HTERT RPE-1 (cell line): Measurements from ENCODE around the gene FAT3.

Experiments used
- in situ Hi-C: fragments of 300-500 bp; cut with MboI; formaldehyde crosslinking; loops from 4 replicates; pipeline ENCODE4 v1.14.3; 2020; ENCODE audit warnings: low sequenced_read_pairs

The FAT3 gene

DNA sequence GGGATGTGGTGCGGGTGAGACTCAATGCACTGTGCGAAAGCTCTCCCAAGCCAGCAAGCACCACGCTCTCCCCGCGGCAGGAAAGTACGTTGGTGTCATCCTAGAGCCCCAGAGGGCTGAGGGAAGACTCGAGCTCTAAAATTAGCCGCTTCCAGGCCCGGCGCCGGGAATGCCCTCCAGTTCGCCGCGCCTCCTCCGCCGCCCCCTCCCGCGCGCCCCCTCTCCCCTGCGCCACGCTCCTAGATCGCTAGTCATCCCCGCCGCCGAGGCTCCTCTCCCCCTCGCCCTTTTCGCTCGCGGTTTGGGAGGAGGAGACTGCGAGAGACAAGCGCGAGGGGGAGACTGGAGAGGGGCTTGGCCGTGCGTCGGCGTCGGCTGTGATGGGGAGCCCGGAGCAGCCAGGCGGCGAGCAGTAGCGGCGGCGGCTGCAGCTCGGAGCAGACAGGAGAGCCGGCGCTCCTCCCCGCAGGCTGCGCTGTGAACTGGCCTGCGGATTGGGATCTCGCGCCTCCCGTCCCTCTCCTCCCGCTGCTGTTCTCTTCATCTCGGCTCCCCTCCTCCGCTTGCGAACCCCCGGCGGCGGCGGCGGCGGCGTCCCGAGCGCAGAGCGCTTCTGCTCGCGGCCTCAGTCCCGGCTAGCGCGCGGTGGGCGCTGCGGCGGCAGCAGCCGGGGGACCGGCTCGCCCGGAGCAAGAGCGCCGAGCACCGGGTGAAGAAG, at the start of gene FAT3:
Gene FAT3, plus strand, starts transcription at position 412 of the 718 bp plus-strand sequence. CDS start 127,295 bp downstream, outside the sequence.
- in situ Hi-C loops, result no loop called here

DNA sequence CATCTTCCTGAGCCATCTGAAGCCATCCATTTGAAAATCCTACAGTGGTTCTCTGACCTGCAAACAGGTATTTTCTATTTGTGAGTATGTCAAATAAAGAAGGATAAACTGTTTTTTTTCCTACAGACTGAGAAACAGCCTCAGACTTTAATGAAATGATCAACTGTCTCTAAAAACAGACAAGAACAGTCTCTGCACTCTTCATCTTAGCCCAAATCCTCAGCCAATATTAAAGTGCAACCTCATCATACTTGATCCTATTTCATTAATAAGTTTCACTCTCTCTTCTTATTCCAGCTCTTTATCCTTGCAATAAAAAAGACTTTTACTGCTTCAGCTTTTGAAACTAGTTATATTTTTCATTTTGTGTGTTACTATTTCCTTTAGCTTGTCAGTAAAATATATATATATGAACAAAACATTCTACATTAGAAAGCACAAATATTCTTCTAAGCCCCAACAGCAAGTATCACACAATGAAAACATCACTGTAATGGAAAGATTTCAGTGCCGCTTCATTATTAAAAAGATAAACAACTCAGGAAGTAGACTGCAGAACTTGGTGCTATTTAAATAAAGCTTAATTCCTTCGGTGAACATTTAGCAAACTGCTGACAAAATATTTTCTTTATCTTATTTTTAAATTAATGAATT, 45.5 kb upstream of the FAT3 start:
- in situ Hi-C loops, result no loop called here

DNA sequence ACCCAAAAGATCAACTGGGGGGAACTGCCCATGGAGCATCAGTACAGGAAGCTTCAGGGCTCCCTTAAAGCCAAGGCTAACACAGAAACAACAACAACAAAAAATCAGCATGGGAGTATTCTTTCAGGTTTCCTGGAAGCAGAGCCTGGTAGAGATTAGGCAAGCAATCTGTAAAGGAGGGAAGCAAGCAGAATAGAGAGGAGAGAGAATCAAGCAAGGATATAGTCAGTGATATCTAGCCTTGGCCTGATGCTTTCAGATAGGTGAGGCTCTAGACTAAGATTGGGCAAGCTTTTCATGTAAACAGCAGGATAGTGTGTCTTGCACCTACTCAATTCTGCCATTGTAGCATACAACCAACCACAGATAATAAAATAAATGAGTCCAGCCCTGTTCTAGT, 44.4 kb upstream of the FAT3 start:
- in situ Hi-C loops, result no loop called here

DNA sequence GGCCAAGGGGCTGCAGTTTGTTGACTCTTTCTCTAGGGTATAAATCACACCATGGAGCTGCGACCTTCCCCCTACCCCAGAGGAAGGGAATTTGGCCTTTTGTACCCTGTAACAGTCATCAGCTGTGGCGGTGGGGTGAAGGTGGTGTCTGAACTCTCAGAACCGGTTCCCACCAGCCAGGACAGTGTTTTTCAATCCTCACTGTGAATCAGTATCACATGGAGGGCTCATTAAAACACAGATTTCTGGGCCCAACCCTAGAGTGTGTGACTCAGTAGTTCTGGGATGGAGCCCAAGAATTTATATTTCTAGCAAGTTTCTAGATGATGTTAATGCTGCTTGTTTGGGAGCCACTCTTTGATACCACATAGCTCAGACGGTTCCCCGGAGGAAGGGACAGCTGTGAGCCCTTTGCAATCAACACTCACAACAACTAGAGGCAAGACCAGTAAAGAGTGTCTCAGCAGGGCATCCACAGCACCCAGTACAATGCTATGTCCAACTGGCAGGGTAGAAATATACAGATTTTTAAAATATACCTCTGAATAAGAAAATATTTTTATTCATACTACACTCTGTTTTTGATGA, 43.9 kb upstream of the FAT3 start:
- in situ Hi-C loops, result no loop called here

DNA sequence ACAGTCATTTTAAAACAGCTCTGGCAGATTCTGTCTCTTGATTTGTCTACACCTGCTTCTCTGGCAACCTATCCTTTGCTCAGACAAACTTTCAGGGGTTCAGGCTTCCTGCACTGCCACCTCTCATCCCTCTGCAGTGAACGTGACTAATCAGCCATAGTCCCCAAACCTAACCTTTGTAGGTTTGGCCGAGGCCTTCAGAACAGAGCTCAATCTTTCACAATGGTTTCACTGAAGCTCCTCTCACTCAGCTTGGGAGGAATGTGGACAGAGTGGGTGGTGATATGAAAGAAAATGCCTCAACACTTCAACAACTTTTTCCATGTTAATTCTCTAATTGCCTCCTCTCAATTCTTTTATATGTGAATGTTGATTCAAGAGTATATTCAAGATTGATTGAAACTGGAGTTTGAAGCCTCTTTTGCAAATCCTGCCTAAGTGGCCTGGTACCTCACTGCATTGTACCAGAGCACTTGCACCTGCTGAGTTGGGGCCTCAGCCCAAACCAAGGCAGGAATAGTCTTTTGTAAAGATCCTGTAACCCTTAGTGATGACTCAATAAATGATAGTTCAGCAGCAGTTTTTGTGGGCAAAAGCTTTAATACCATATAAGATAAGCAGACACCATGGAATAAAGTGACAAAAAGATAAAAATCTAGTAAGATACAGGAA, 33.9 kb upstream of the FAT3 start:
- in situ Hi-C loops, result no loop called here

DNA sequence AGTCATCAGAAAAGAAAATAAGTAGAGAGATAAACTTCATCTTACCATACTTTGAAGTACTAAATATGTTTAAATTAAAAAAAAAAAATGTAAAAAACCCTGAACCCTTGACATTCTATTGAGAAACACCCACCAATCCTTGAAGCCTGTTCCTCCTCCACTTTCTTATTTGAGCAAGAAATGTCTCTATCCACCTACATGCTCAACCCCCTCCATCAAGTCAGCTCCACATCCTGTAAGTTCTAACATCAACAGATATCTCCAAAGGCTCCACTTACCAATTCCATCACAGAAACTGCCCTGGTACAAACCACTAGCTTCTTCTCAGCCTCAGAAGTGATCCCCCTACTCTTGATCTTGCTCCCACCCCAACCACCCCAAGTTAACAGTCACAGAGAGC, 32.5 kb upstream of the FAT3 start:
- in situ Hi-C loops, result no loop called here

DNA sequence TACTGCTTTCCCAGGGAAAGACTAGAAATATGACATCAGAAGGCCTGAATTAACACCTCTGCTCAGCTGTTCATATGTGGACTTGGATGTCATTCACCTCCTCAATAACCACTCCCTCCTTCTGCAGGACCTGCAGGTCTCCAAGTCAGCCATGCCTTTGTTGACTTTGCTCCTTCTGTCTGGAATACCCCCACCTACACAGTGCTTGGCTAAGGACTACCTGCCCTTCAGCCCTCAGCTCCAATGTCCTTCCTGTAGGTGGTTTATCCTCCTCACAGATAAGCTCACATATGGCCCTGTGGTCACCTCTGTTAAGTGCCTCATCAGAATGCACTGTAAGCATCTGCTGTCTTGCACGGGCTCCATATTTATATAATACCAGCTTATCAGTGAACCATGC, 26.4 kb upstream of the FAT3 start:
- in situ Hi-C loops, result no loop called here

DNA sequence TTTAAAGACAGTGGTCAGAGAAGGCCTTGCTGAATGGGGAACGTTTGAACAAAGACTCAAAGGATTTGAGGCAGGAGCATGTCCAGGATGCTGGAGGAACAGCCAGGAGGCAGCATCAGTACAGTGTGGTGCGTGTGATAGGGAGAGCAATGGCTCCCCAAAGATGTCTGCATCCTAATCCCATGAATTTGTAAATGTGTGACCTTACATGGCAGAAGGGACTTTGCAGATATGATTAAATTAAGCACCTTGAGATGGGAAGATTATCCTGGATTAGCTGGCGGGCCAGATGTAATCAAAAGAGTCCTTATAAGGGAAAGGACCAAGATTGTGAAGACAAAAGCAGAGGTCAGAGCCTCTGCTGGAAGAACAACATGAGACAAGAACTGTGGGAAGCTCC, 24.6 kb upstream of the FAT3 start:
- in situ Hi-C loops, result no loop called here

DNA sequence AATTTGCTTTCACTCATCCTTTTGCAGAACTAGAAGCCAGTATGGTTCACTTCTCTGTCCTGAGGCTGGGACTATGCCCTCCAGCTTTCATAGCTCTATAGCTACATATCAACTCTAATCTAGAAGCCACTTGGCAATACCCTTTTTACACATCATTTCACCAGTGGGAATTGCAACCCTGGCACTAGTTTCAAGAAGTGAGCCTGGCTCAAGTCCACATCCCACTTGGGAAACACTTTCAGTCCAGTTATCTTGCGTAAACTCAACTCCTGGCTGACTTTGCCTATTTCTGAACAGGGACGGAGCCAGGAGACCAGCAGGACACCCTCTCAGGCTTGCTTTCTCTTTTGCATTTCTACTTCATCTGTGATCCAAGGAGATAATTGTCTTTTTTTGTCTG, 19.9 kb upstream of the FAT3 start:
- in situ Hi-C loops, result no loop called here

DNA sequence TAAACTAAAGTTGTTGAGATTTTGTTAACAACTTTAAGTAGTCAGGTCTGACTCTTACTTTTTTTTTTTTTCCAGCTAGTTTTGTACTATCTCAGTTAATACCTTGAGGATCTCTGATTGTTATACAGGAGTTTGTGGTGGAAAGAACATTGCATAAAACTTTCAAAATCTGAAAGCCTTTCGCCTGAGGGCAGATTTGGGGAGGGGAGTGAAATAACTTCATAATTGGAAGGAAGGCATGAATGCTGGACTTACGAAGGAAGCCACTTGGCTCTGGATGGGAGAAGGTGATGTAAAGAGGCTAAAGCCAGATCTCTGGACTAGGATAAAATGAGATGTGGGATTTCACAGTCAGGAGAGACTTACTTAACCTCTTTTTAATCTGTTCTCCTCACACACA, 18.2 kb upstream of the FAT3 start:
- in situ Hi-C loops, result no loop called here

DNA sequence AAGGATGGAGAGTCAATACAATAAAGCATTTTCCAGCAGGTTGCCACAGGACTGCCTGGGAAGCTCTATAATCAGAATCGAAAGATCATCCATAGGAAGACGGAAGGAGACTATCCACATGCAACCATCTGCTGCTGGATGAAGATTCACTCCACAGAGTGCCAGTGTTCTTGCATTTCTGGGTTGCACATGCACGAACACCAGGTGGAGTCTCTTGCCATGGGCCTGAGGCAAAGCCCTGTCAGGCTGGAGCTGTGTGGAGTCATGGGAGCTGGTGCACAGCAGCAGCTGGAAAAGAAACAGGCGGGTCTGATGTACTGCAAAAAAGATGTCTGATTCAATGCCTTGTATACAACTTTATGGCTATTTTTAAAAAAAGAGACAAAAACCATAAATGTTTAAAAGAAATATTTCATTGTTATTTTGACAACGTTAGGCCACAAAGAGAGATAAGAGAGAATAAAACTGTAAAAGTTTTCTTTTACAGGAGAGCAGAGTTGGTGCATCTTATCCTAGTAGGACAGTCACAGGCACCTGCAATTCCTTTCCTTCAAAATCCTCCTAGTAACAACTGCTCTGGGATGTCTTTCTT, 12.9 kb upstream of the FAT3 start:
- in situ Hi-C loops, result no loop called here

DNA sequence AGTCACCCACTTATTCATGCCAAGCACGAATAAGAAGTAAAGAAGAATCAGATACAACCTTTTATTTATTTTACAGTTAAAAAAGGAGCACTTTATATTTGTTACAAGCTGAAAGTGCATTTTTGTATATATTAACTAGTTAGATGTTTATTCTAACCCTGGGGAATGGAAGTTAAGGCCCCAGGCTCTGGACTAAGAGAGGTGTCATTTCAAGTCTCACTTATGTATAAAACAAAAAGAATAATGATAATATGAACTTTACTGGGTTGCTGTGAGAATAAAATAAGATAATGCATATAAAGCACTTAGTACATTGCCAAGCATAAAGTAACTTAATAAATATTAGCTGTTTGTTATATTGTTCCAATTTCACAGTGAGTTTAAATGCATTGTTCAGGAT, 12.1 kb upstream of the FAT3 start:
- in situ Hi-C loops, result no loop called here

DNA sequence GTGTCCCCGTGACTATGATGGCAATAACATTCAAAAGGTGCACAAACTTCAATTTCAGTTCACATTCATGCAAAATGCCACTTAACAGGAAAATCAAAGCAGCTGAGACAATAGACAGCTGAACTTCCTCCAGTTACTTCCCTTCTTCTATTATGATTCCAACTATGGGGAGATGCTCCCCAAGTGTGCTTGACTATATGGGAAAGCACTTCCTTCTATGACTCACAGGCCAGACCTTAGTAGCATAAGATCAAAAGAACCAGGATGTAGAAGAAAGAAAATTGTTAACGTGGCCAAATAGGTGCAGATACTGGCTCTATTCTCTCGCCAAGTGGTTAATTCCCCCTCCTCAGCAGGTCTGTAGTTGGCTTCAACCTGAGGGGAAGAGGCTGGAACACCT, 7.8 kb upstream of the FAT3 start:
- in situ Hi-C loops, result no loop called here

DNA sequence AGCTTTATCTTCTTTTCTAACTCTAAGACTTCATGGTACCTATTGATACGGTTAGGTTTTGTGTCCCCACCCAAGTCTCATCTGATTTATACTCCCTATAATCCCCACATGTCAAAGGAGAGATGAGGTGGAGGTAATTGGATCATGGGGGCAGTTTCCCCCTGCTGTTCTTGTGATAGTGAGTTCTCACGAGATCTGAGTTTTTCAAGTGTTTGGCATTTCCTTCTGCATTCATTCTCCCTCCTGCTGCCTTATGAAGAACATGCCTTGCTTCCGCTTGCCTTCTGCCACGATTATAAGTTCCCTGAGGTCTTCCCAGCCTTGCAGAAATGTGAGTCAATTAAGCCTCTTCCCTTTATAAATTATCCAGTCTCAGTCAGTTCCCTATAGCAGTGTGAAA, 5.1 kb upstream of the FAT3 start:
- in situ Hi-C loops, result no loop called here

DNA sequence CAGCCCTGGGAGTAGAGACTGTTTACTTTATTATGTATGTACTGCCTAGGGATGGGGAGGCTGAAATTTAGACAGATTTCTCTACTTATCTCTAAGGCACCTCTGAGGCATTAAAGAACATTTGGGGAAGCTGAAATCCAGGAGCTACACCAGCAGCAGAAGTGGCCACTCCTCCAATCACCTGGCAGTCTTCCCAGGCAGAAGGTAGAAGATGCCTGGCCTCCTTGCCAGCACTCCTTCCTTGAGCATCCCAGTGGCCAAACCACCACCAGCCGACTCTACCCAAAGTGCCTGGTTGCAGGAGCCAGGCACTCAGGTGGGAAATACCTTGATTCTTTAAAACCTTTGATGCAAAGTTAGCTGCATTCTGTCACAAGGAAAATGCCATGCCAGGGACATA, 1.9 kb upstream of the FAT3 start:
- in situ Hi-C loops, result no loop called here

DNA sequence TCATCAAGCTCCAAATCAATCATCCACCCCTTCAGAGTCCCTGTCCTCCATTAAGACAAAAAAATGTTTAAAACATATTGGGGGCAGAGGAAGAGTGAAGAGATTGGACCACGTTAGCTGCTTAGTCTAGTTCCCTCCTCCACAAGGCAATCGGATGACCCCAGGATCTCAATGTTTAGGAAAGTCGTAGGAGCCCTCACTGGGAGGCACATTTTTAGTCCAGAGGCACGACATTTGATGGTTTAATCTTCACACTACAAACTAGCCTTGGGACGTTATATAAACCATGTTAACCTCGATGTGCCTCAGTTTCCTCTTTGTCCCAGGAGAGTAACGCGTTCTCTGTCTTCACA, 588 bp upstream of the FAT3 start:
- in situ Hi-C loops, result no loop called here

DNA sequence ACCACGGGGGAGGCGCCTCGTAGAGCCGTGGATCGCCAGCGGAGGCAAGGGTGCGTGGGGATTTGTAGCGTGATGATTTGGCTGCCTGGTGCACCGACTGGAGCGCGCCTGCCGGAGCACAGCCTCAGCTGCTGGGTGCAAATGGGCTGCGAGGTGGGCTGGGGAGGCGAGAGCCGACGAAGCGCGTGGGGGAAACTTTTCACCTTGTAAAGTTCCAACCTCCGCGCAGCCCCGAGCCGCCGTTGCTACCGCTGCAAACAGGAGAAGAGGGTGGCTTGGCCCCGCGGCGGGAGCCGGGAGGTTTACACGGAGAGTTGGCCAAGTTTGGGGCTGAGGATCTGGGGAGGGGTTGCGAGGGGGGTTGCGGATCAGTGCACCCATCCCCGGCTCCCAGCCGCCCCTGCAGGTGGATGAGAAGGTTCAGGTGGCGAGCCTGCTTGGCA, 528 bp downstream of the FAT3 start:
- in situ Hi-C loops, result no loop called here

DNA sequence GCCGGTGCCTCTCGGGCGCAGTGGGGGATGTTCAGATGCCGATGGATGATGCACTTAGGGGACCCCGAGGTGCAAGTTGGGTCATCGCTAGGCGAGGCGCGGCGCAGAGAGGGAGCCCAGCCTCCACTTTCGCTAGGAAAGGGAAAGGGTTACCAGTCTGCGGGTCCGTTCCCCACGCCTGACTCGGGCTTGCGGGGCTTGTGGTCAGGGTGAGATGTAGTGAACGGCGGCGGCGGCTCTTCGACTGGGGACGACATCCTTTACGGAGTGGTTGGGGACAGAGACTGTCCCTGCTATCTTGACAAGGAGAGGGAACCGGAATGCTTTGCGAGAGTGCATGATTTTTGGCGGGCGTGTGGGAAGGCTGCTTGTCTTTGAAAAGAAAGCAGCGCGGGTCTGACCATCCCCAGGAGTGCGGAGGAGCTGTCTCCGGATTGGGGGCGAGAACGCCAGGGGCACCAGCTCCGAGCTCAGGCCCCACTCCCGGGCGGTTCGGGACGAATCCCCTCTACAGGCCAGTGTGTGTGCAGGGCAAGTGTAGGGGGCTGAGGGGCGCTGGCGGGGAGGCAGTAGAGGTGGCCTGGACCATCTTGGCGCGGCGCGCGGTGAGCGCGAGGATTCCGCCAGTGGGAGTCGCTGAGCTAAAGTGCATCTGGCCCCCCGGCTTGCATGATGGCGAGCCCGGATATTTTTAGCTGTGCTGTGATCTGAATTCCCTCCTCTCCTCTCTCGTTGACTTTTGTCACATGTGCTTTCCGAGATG, 1.1 kb downstream of the FAT3 start:
- in situ Hi-C loops, result no loop called here

DNA sequence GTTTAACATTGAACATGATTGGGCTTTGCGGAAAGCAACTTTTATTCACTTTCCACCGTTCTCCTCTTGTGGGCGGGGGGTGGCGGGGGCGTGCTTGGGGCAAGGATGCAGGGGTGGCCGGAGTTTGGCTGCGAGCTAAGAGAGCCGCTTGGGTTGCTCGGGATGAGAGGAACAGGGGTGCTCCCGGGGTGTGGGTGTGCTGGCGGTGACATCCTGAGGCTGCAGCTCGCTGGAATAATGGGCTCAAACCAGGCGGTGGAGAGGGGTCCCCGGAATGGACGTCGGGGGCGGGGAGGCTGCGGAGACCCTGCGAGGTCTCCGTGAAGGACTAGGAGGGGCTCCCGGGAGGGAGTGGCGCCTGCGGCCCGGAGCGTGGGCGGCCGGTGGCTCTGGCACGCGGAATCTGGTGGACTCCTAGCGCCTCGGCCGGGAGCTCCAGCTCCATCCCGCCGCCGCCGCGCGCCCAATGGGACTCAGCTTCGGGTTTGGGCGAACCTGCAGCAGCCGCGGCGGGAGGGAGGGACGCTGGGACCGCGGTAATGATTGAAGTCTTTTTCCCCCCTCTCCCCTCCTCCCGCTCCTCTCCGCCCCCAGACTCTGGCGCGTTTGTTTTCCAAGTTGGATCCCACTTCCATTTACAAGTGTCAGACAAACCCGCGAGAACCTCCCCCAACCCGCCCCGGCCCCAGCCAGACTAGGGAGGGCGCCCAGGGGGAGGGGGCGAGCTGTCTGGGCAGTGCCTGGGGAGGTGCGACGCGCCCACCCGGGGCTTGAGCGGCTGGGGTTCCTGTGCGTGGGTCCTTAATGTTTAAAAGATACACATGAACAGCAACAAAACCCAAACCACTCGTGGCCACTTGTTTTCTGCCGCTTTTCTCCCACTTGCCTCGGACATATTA, 2.0 kb downstream of the FAT3 start:
- in situ Hi-C loops, result no loop called here
